Activated naive CD4-positive, alpha-beta T cell treated with anti-CD3 and anti-CD28 coated beads, Interleukin-2, amount 10 ng/mL, durations not matched to agents 7 days and 5 days (primary cell): ENCODE results near the gene TRIOBP.
"Not testable (repeated sequence)": the region's sequence is repeated elsewhere in the genome, so short reads cannot be mapped to it uniquely, and the experiment has no call there.

Source experiments
- CTCF ChIA-PET: fragments of 350-600 bp; sonication (Branson Sonifier 250); formaldehyde crosslinking; loops from one replicate; lab custom pipeline; 2021; ENCODE audit warnings: antibody characterized with exemption; lab: Charles Lee
- DNase-seq: peaks from one replicate; pipeline ENCODE4 v3.0.0-alpha.2; 2020
- H3K27ac Mint-ChIP-seq: one replicate; pipeline ENCODE4 v1.8.0; 2021; ENCODE audit warnings: mild to moderate bottlenecking, moderate library complexity, mixed read lengths
- H3K27me3 Mint-ChIP-seq: one replicate; pipeline ENCODE4 v1.8.0; 2021; ENCODE audit warnings: mild to moderate bottlenecking, mixed read lengths
- H3K36me3 Mint-ChIP-seq: one replicate; pipeline ENCODE4 v1.8.0; 2021; ENCODE audit warnings: mixed read lengths
- H3K4me1 Mint-ChIP-seq: one replicate; pipeline ENCODE4 v1.8.0; 2021; ENCODE audit warnings: mixed read lengths
- H3K4me3 Mint-ChIP-seq: one replicate; pipeline ENCODE4 v1.8.0; 2021; ENCODE audit warnings: mild to moderate bottlenecking, moderate library complexity, mixed read lengths
- H3K9me3 Mint-ChIP-seq: one replicate; pipeline ENCODE4 v1.8.0; 2021; ENCODE audit warnings: mixed read lengths

The TRIOBP gene

DNA sequence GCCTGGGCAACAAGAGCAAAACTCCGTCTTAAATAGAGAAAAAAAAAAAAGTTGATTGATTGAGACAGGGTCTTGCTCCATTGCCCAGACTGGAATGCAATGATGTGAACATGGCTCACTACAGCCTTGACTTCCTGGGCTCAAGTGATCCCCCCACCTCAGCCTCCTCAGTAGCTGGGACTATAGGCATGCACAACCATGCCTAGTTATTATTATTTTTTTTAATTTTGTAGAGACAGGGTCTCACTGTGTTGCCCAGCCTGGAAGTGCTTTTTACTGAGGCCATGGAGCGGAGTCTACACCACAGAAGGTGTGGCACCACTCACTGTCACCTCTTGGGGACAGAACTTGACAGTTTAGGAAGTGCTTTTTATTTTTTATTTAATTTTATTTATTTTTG is 17.8 kb downstream of the TRIOBP start:
- no peak overlapping the region for H3K27ac Mint-ChIP-seq
- no peaks in the 10 kb centered on the region for H3K9me3 Mint-ChIP-seq
- H3K36me3 Mint-ChIP-seq = no peaks in the 10 kb centered on the region
- no peaks in the 10 kb centered on the region for H3K27me3 Mint-ChIP-seq
- CTCF ChIA-PET = interaction anchor here (0.6 kb wide), 1 partner anchor 964 kb away, joined by 3 read pairs; no protein-coding TSS in a partner anchor
- no peak for DNase-seq
- no peaks in the 10 kb centered on the region for H3K4me1 Mint-ChIP-seq
- H3K4me3 Mint-ChIP-seq = no peak overlapping the region

DNA sequence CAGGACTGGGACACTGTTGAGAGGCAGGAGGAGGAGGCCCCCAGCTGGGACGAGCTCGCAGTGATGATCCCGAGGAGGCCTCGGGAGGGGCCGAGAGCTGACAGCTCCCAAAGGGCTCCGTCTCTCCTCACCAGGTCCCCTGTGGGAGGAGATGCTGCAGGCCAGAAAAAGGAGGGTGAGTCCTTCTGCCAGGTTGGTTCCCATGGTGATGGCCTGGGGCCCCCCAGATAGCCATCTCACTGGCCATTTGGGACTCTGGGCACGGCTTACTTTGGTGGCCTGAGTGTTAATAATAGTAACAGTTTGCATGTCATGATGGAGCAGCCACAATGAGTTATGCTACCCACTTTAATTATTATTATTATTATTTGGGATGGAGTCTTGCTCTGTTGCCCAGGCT is 18.9 kb downstream of the TRIOBP start:
- Mint-ChIP-seq H3K4me1 (no peaks in the 10 kb centered on the region), H3K27ac (no peak overlapping the region), H3K9me3 (no peaks in the 10 kb centered on the region), H3K36me3 (no peaks in the 10 kb centered on the region), H3K27me3 (no peaks in the 10 kb centered on the region), H3K4me3 (no peak overlapping the region)
- no peak for DNase-seq
- CTCF ChIA-PET = no interaction called here

DNA sequence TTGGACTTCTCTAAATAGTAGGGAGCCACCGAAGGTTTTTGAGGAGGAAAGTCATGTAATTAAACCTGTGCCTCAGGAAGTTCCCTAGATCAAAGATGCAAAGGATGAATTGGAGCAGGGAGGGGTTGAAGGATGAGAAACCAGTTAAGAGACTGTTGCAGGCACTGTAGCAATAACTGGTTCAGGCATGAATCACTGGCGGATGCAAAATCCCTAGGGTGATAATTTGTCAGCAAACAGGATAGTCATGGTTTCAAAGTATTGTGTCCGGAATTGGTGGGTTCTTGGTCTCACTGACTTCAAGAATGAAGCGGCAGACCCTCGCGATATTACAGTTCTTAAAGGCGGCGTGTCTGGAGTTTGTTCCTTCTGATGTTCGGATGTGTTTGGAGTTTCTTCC is 19.9 kb downstream of the TRIOBP start:
- CTCF ChIA-PET = no interaction called here
- no peaks in the 10 kb centered on the region for H3K36me3 Mint-ChIP-seq
- H3K9me3 Mint-ChIP-seq = no peaks in the 10 kb centered on the region
- no peaks in the 10 kb centered on the region for H3K27me3 Mint-ChIP-seq
- no peak overlapping the region for H3K27ac Mint-ChIP-seq
- H3K4me1 Mint-ChIP-seq = no peaks in the 10 kb centered on the region
- DNase-seq = no peak
- H3K4me3 Mint-ChIP-seq = no peak overlapping the region

GRCh38 chr22:37717235-37717634 is 20.4 kb downstream of the TRIOBP start:
- DNase-seq, H3K27me3 Mint-ChIP-seq, H3K4me3 Mint-ChIP-seq, CTCF ChIA-PET, H3K27ac Mint-ChIP-seq, H3K36me3 Mint-ChIP-seq, H3K9me3 Mint-ChIP-seq, H3K4me1 Mint-ChIP-seq: not testable (repeated sequence)

DNA sequence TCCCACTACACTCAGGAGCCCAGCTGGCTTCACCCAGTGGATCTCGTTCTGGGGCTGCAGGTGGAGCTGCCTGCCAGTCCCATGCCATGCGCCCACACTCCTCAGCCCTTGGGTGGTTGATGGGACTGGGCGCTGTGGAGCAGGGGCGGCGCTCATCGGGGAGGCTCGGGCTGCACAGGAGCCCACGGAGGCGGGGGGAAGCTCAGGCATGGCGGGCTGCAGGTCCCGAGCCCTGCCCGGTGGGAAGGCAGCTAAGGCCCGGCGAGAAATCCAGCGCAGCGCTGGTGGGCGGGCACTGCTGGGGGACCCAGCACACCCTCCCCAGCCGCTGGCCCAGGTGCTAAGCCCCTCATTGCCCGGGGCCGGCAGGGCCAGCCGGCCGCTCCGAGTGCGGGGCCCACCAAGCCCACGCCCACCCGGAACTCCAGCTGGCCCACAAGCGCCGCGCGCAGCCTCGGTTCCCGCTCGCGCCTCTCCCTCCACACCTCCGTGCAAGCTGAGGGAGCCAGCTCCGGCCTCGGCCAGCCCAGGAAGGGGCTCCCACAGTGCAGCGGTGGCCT is 21.0 kb downstream of the TRIOBP start:
- H3K4me3 Mint-ChIP-seq, CTCF ChIA-PET, H3K36me3 Mint-ChIP-seq, H3K9me3 Mint-ChIP-seq, H3K27ac Mint-ChIP-seq, H3K4me1 Mint-ChIP-seq, DNase-seq, H3K27me3 Mint-ChIP-seq: not testable (repeated sequence)

DNA sequence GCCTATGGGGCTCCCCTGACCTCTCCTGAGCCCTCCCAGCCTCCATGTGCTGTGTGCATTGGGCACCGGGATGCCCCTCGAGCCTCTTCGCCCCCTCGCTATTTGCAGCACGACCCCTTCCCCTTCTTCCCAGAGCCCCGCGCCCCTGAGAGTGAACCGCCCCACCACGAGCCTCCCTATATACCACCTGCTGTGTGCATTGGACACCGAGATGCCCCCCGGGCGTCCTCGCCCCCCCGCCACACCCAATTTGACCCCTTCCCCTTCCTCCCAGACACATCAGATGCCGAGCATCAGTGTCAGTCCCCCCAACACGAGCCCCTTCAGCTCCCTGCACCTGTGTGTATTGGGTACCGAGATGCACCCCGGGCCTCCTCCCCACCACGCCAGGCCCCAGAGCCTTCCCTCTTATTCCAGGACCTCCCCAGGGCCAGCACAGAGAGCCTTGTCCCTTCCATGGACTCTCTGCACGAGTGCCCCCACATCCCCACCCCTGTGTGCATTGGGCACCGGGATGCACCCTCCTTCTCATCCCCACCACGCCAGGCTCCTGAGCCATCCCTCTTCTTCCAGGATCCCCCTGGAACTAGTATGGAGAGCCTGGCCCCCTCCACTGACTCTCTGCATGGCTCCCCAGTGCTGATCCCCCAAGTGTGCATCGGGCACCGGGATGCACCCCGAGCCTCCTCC is 28.8 kb downstream of the TRIOBP start:
- H3K4me3 Mint-ChIP-seq = no peak overlapping the region
- DNase-seq = no peak
- no peaks in the 10 kb centered on the region for H3K27me3 Mint-ChIP-seq
- H3K36me3 Mint-ChIP-seq = no peaks in the 10 kb centered on the region
- peaks cover 2% of the 10 kb centered on the region for H3K4me1 Mint-ChIP-seq
- no peaks in the 10 kb centered on the region for H3K9me3 Mint-ChIP-seq
- H3K27ac Mint-ChIP-seq = no peak overlapping the region
- CTCF ChIA-PET = no interaction called here

DNA sequence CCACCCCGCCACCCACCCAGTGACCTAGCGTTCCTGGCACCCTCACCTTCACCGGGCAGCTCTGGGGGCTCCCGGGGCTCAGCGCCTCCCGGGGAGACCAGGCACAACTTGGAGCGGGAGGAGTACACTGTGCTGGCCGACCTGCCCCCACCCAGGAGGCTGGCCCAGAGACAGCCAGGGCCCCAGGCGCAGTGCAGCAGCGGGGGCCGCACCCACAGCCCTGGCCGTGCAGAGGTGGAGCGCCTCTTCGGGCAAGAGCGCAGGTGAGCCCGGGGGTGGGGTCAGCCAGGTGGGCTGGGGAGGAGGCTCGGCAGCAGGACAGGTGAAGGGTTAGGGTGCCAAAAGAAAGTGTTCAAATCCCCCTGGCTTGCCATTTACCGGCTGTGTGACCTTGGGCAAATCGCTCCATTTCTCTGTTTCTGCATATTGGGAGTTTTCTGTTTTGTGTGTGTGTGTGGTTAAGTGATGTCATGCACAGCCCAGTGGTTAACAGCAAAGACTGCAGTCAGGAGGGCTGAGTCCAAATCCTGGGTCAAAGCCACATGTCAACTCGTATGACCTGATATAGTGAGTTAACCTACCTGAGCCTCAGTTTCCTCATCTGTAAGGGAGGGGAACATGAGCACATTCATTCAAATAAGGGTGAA is 29.5 kb downstream of the TRIOBP start:
- CTCF ChIA-PET = no interaction called here
- no peak overlapping the region for H3K27ac Mint-ChIP-seq
- H3K27me3 Mint-ChIP-seq = no peaks in the 10 kb centered on the region
- no peak overlapping the region for H3K4me3 Mint-ChIP-seq
- H3K4me1 Mint-ChIP-seq = peaks cover 2% of the 10 kb centered on the region
- H3K9me3 Mint-ChIP-seq = no peaks in the 10 kb centered on the region
- DNase-seq = no peak
- H3K36me3 Mint-ChIP-seq = no peaks in the 10 kb centered on the region

- H3K27ac Mint-ChIP-seq = no peak overlapping the region
- H3K4me1 Mint-ChIP-seq = peaks cover 2% of the 10 kb centered on the region
- CTCF ChIA-PET = no interaction called here
- no peaks in the 10 kb centered on the region for H3K9me3 Mint-ChIP-seq
- no peak for DNase-seq
- H3K4me3 Mint-ChIP-seq = no peak overlapping the region
- H3K36me3 Mint-ChIP-seq = no peaks in the 10 kb centered on the region
- no peaks in the 10 kb centered on the region for H3K27me3 Mint-ChIP-seq
Measured at GRCh38 chr22:37728620-37729019, 31.8 kb downstream of the TRIOBP start.

DNA sequence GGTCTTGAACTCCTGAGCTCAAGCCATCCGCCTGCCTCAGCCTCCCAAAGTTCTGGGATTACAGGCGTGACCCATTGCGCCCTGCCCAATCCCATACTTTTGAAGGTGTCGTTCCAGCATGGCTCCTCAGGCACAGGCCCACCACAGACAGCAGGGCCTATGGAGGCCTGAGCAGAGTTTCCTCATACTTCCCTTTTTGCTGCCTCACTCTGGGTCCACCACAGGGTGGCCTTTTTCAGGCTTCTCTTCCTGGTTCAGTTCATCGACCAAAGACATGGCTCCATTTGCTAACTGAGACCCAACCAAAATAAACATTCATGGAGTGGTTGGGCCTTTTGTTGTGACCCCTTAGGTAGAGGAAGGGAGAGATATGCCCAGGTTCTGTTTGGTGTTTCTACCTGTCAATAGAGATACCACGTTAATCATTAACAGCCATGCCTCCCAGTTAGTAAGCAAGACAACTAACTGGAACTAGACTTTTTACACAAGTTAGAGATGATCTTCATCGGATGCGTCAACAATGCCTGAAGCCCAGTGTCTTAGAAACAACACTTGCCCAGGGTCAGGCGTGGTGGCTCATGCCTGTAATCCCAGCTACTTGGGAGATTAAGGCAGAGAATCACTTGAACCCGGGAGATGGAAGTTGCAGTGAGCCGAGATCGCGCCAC is 35.1 kb downstream of the TRIOBP start:
- CTCF ChIA-PET = interaction anchor here (1.0 kb wide), 1 partner anchor 96 kb away, joined by 3 read pairs; no protein-coding TSS in a partner anchor
- H3K27ac Mint-ChIP-seq = no peak overlapping the region

DNA sequence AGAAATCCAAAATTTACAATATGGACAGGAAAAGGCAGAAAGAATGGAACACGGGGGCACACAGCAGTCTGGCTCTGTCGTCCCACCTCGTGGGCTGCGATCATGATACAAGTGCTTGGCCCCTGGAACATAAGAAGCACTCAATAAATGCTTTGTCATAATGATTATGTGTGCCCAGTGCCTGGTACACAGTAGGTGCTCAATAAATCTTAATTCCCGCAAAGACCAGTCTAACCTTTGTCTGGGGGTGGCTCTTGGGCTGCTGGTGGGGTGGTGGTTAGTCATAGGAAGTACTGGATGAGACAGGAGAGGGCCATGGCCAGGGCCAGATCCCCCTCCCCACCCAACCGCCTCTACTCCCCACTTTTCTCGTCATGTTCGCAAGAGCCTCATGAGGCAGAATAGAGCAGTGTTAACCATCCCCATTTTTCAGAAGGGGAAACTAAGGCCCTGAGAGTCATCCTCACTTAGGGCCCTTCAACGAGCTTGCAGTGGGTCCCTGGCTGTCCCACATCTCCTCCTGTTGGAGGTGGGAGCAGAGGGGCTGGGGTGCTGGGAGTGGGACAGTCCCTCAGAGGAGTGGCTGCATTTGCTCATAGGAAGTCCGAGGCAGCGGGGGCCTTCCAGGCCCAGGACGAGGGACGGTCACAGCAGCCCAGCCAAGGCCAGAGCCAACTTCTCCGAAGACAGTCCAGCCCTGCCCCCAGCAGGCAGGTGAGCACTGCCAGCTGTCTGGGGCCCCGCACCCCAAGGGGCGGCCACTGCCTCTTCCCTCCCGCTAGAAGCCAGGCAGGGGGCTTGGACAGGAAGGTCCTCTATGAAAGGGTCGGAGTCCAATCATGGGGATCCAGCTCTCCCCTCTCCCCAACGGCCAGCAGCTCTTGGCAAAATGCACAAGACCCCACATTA is 36.1 kb downstream of the TRIOBP start:
- Mint-ChIP-seq H3K27me3 (peaks cover 5% of the 10 kb centered on the region), H3K27ac (no peak overlapping the region), H3K4me1 (peaks cover 2% of the 10 kb centered on the region), H3K36me3 (no peaks in the 10 kb centered on the region), H3K4me3 (no peak overlapping the region), H3K9me3 (no peaks in the 10 kb centered on the region)
- CTCF ChIA-PET = no interaction called here
- no peak for DNase-seq

More for the DNA sequence above, 35.1 kb downstream of the TRIOBP start:
- Mint-ChIP-seq H3K36me3 (no peaks in the 10 kb centered on the region), H3K27me3 (peaks cover 2% of the 10 kb centered on the region), H3K4me3 (no peak overlapping the region), H3K9me3 (no peaks in the 10 kb centered on the region), H3K4me1 (peaks cover 2% of the 10 kb centered on the region)
- no peak for DNase-seq

- CTCF ChIA-PET = no interaction called here
- Mint-ChIP-seq H3K4me3 (no peak overlapping the region), H3K27me3 (peaks cover 6% of the 10 kb centered on the region), H3K9me3 (no peaks in the 10 kb centered on the region), H3K27ac (no peak overlapping the region), H3K36me3 (no peaks in the 10 kb centered on the region), H3K4me1 (no peaks in the 10 kb centered on the region)
- DNase-seq = no peak
Measured at GRCh38 chr22:37733625-37734401, 37.0 kb downstream of the TRIOBP start.

DNA sequence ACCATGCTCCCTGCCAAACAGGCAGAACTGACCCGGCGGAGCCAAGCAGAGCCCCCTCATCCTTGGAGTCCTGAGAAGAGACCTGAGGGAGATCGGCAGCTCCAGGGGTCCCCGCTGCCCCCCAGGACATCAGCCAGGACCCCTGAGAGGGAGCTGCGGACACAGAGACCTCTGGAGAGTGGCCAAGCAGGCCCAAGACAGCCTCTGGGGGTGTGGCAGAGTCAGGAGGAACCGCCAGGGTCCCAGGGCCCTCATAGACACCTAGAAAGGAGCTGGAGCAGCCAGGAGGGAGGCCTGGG is 37.5 kb downstream of the TRIOBP start:
- Mint-ChIP-seq H3K27ac (no peak overlapping the region), H3K9me3 (no peaks in the 10 kb centered on the region), H3K27me3 (peaks cover 9% of the 10 kb centered on the region), H3K36me3 (no peaks in the 10 kb centered on the region), H3K4me3 (no peak overlapping the region), H3K4me1 (no peaks in the 10 kb centered on the region)
- no peak for DNase-seq
- CTCF ChIA-PET = no interaction called here

DNA sequence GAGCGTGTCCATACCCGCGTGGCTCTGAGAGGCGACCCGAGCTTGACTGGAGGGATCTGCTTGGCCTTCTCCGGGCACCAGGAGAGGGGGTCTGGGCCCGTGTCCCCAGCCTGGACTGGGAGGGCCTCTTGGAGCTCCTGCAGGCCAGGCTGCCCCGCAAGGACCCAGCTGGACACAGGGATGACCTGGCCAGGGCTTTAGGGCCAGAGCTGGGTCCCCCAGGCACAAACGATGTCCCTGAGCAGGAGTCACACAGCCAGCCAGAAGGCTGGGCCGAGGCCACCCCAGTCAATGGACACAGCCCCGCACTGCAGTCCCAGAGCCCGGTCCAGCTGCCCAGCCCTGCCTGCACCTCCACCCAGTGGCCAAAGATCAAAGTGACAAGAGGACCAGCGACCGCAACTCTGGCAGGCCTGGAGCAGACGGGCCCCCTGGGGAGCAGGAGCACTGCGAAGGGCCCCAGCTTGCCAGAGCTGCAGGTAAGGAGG is 38.2 kb downstream of the TRIOBP start:
- no peak for DNase-seq
- H3K27me3 Mint-ChIP-seq = peaks cover 9% of the 10 kb centered on the region
- H3K4me1 Mint-ChIP-seq = no peaks in the 10 kb centered on the region
- no peaks in the 10 kb centered on the region for H3K36me3 Mint-ChIP-seq
- no peaks in the 10 kb centered on the region for H3K9me3 Mint-ChIP-seq
- CTCF ChIA-PET = no interaction called here
- no peak overlapping the region for H3K27ac Mint-ChIP-seq
- no peak overlapping the region for H3K4me3 Mint-ChIP-seq
